Fibroblast of lung (primary cell): Measurements from ENCODE around the gene NTN1.

Experiments used
- CTCF ChIP-seq, 2 donors: IDR thresholded peaks in 1 of 2; conservative IDR thresholded peaks in 1 of 2; 1 replicate in 1 of 2; 2 replicates in 1 of 2; pipeline ENCODE4 v1.5.1; 2011 to 2012; ENCODE audit warnings: low read length in 2 of 2, control low read depth in 1 of 2, inconsistent platforms in 1 of 2, low read depth in 1 of 2, mild to moderate bottlenecking in 1 of 2
- EZH2 ChIP-seq: IDR thresholded peaks from 2 replicates; pipeline ENCODE4 v1.5.1; 2012; ENCODE audit warnings: low read length, control low read depth, mild to moderate bottlenecking; ENCODE audit errors: missing control alignments

GRCh38 chr17:9224485-9224884, 203.2 kb downstream of the NTN1 start:
- TF ChIP-seq CTCF (conservative IDR thresholded peaks at IDR 0.05 in 1 of 2, IDR thresholded peaks at IDR 0.05 in 1 of 2; ENCODE audit: low read depth in 1 of 2, low read length in 2 of 2) (no peak), EZH2 (no peak)
